Measurements from ENCODE around the gene MTMR2.
A peak's percentile ranks its signal among the peaks of the same experiment; 100 is the strongest.

MTMR2 gene

GRCh38 chr11:95911369-95911759, 12.5 kb downstream of the MTMR2 start:
- peaks cover 30% of the 10 kb centered on the region for H3K4me1 Mint-ChIP-seq
- no peak overlapping the region for H3K27ac Mint-ChIP-seq
- no peaks in the 10 kb centered on the region for H3K27me3 Mint-ChIP-seq
- H3K4me3 Mint-ChIP-seq = no peak overlapping the region
- DNase-seq (no peak), ATAC-seq (no peak)
- H3K36me3 Mint-ChIP-seq (ENCODE audit: low read depth) = peaks cover 2% of the 10 kb centered on the region
- H3K9me3 Mint-ChIP-seq = no peaks in the 10 kb centered on the region

GRCh38 chr11:95910638-95911368, 13.1 kb downstream of the MTMR2 start:
- H3K4me3 Mint-ChIP-seq = no peak overlapping the region
- peaks cover 2% of the 10 kb centered on the region for H3K36me3 Mint-ChIP-seq (ENCODE audit: low read depth)
- H3K4me1 Mint-ChIP-seq = peaks cover 25% of the 10 kb centered on the region
- no peak for ATAC-seq
- no peak for DNase-seq
- no peak overlapping the region for H3K27ac Mint-ChIP-seq
- no peaks in the 10 kb centered on the region for H3K9me3 Mint-ChIP-seq
- H3K27me3 Mint-ChIP-seq = no peaks in the 10 kb centered on the region

- Mint-ChIP-seq H3K27ac (no peak overlapping the region), H3K9me3 (no peaks in the 10 kb centered on the region), H3K4me1 (peaks cover 16% of the 10 kb centered on the region), H3K27me3 (no peaks in the 10 kb centered on the region), H3K36me3 (ENCODE audit: low read depth) (peaks cover 2% of the 10 kb centered on the region), H3K4me3 (no peak overlapping the region)
- no peak for ATAC-seq
- no peak for DNase-seq
Measured at GRCh38 chr11:95908826-95909225, 15.1 kb downstream of the MTMR2 start.

DNA sequence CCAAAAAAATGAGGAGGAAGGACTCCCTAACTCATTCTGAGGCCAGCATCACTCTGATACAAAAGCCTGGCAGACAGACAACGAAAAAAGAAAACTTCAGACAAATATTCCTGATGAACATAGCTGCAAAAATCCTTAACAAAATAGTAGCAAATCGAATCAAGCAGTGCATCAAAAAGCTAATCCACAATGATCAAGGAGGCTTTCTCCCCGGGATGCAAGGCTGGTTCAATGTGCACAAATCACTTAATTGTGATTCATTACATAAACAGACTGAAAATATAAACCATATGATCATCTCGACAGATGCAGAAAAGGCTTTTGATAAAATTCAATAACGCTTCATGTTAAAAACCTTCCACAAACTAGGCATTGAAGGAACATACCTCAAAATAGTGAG, 16.4 kb downstream of the MTMR2 start:
- H3K4me1 Mint-ChIP-seq = peaks cover 4% of the 10 kb centered on the region
- no peaks in the 10 kb centered on the region for H3K36me3 Mint-ChIP-seq (ENCODE audit: low read depth)
- no peak overlapping the region for H3K27ac Mint-ChIP-seq
- DNase-seq (no peak), ATAC-seq (no peak)
- no peaks in the 10 kb centered on the region for H3K27me3 Mint-ChIP-seq
- H3K9me3 Mint-ChIP-seq = no peaks in the 10 kb centered on the region
- H3K4me3 Mint-ChIP-seq = no peak overlapping the region

- Mint-ChIP-seq H3K4me1 (peaks cover 4% of the 10 kb centered on the region), H3K27me3 (no peaks in the 10 kb centered on the region), H3K36me3 (ENCODE audit: low read depth) (no peaks in the 10 kb centered on the region), H3K27ac (no peak overlapping the region), H3K4me3 (no peak overlapping the region), H3K9me3 (no peaks in the 10 kb centered on the region)
- DNase-seq = no peak
- ATAC-seq = no peak
Measured at GRCh38 chr11:95904009-95904650, 19.8 kb downstream of the MTMR2 start.

- DNase-seq (no peak), ATAC-seq (no peak)
- H3K4me1 Mint-ChIP-seq = peaks cover 5% of the 10 kb centered on the region
- no peaks in the 10 kb centered on the region for H3K27me3 Mint-ChIP-seq
- no peak overlapping the region for H3K4me3 Mint-ChIP-seq
- no peaks in the 10 kb centered on the region for H3K36me3 Mint-ChIP-seq (ENCODE audit: low read depth)
- no peaks in the 10 kb centered on the region for H3K9me3 Mint-ChIP-seq
- H3K27ac Mint-ChIP-seq = no peak overlapping the region
Measured at GRCh38 chr11:95898782-95899181, 25.1 kb downstream of the MTMR2 start.

DNA sequence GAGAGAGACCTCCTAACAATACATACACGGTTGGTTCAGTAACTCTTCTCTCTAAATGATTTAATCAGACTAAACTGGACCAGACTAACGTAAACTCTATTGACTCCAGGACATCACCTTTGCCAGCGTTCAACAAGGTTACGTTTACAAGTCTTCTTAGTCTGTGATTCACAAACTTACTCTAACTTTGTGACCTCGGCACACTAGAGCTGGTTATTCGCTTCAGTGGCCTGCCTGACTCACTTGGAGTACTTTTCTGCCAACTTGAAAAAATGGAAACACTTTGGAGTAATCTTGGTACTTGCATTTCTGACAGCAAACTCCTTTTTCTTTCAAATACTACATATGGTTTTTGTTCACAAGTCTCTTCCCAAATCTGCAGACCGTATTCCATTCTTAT, 26.2 kb downstream of the MTMR2 start:
- Mint-ChIP-seq H3K36me3 (ENCODE audit: low read depth) (no peaks in the 10 kb centered on the region), H3K4me1 (peaks cover 5% of the 10 kb centered on the region), H3K27me3 (no peaks in the 10 kb centered on the region), H3K9me3 (no peaks in the 10 kb centered on the region), H3K27ac (no peak overlapping the region), H3K4me3 (no peak overlapping the region)
- ATAC-seq (no peak), DNase-seq (no peak)

DNA sequence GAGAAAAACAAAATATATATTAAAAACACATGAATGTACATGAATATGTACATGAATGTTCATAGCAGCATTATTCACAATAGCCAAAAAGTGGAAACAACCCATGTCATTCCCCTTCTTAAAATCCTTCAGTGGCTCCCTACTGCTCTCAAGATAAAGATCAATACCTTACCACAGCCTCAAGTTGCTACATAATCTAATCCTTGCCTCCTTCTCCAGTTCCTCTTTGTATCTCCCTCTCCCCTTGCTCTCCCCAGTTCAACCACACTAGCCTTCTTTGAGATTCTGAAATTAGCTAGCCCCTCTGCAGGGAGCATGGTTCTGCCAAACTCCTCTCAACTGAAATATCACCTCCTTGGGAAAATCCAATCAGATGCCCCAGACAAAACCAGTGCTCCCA, 28.1 kb downstream of the MTMR2 start:
- Mint-ChIP-seq H3K4me3 (no peak overlapping the region), H3K9me3 (no peaks in the 10 kb centered on the region), H3K27ac (no peak overlapping the region), H3K4me1 (peaks cover 5% of the 10 kb centered on the region), H3K36me3 (ENCODE audit: low read depth) (no peaks in the 10 kb centered on the region), H3K27me3 (no peaks in the 10 kb centered on the region)
- ATAC-seq (no peak), DNase-seq (no peak)

- Mint-ChIP-seq H3K9me3 (no peaks in the 10 kb centered on the region), H3K27me3 (no peaks in the 10 kb centered on the region), H3K4me3 (no peak overlapping the region), H3K27ac (no peak overlapping the region), H3K4me1 (peaks cover 13% of the 10 kb centered on the region), H3K36me3 (ENCODE audit: low read depth) (peaks cover 7% of the 10 kb centered on the region)
- no peak for DNase-seq
- ATAC-seq = no peak
Measured at GRCh38 chr11:95892892-95893570, 30.9 kb downstream of the MTMR2 start.

- H3K36me3 Mint-ChIP-seq (ENCODE audit: low read depth) = peaks cover 8% of the 10 kb centered on the region
- no peak for DNase-seq
- peaks cover 13% of the 10 kb centered on the region for H3K4me1 Mint-ChIP-seq
- H3K27me3 Mint-ChIP-seq = no peaks in the 10 kb centered on the region
- no peak overlapping the region for H3K4me3 Mint-ChIP-seq
- ATAC-seq = no peak
- H3K9me3 Mint-ChIP-seq = no peaks in the 10 kb centered on the region
- H3K27ac Mint-ChIP-seq = no peak overlapping the region
Measured at GRCh38 chr11:95892492-95892891, 31.4 kb downstream of the MTMR2 start.

DNA sequence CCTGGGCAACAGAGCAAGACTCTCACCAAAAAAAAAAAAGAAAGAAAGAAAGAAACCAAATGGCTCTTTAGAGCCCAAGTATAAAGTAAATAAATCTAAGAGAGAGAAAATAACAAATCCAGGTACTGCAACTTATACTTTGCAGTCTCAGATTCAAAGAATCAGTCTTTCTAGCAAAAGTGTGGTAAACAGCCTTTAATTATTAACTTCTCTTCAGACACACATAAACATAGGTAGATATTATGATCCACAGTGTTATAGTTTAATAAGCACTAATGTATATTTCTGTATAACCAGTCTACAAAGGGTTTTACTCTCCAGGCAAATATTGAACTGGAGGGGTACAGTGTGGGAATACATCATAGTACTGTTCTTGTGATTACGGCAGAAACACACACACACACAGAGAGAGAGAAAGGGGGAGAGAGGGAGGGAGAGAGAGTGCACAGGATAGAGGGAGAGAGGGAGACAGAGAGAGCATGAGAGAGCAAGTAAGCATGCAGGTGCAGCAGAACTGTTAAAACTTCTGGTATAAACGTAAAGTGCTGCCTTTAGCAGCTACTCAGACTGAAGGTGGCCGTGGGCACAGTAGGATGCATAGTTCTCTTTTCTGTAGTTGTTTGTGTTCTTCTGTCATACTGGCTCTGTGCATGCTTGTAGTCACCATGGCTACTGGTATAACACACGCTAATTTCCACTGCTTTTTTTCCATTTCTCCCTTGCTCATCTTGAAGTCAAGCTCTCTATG, 32.3 kb downstream of the MTMR2 start:
- Mint-ChIP-seq H3K4me3 (no peak overlapping the region), H3K9me3 (no peaks in the 10 kb centered on the region), H3K36me3 (ENCODE audit: low read depth) (peaks cover 16% of the 10 kb centered on the region), H3K27ac (no peak overlapping the region), H3K27me3 (no peaks in the 10 kb centered on the region), H3K4me1 (peaks cover 13% of the 10 kb centered on the region)
- ATAC-seq (peak; percentile 85), DNase-seq (no peak)

GRCh38 chr11:95888852-95889251, 35.1 kb downstream of the MTMR2 start:
- no peak for DNase-seq
- no peak overlapping the region for H3K27ac Mint-ChIP-seq
- H3K27me3 Mint-ChIP-seq = no peaks in the 10 kb centered on the region
- H3K4me3 Mint-ChIP-seq = no peak overlapping the region
- peaks cover 14% of the 10 kb centered on the region for H3K4me1 Mint-ChIP-seq
- H3K36me3 Mint-ChIP-seq (ENCODE audit: low read depth) = peaks cover 28% of the 10 kb centered on the region
- no peaks in the 10 kb centered on the region for H3K9me3 Mint-ChIP-seq
- no peak for ATAC-seq

DNA sequence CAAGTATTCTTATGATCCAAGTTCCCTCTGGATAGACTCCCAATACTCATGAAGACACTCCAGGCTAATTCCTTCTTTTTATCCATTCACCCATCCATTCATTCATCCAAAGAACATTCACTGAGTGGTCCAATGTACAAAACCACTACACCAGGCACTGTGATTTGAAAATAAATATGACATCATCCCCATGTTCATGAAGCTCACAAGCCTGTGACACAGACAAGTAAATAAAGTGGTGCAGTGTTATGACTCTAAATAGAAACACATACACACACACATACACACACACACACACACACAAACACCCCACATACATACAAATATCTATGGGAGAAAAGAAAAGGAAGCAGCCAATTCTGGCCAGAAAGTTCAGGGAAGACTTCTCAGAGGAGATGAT, 35.5 kb downstream of the MTMR2 start:
- H3K9me3 Mint-ChIP-seq = no peaks in the 10 kb centered on the region
- peaks cover 14% of the 10 kb centered on the region for H3K4me1 Mint-ChIP-seq
- ATAC-seq (no peak), DNase-seq (no peak)
- no peak overlapping the region for H3K27ac Mint-ChIP-seq
- H3K4me3 Mint-ChIP-seq = no peak overlapping the region
- no peaks in the 10 kb centered on the region for H3K27me3 Mint-ChIP-seq
- peaks cover 28% of the 10 kb centered on the region for H3K36me3 Mint-ChIP-seq (ENCODE audit: low read depth)

GRCh38 chr11:95886462-95886861, 37.4 kb downstream of the MTMR2 start:
- peaks cover 32% of the 10 kb centered on the region for H3K36me3 Mint-ChIP-seq (ENCODE audit: low read depth)
- peaks cover 14% of the 10 kb centered on the region for H3K4me1 Mint-ChIP-seq
- no peak overlapping the region for H3K27ac Mint-ChIP-seq
- DNase-seq (no peak), ATAC-seq (no peak)
- no peaks in the 10 kb centered on the region for H3K27me3 Mint-ChIP-seq
- no peaks in the 10 kb centered on the region for H3K9me3 Mint-ChIP-seq
- H3K4me3 Mint-ChIP-seq = no peak overlapping the region

GRCh38 chr11:95884802-95885201, 39.1 kb downstream of the MTMR2 start:
- no peak overlapping the region for H3K4me3 Mint-ChIP-seq
- H3K9me3 Mint-ChIP-seq = no peaks in the 10 kb centered on the region
- H3K27ac Mint-ChIP-seq = no peak overlapping the region
- H3K36me3 Mint-ChIP-seq (ENCODE audit: low read depth) = peaks cover 30% of the 10 kb centered on the region
- ATAC-seq (no peak), DNase-seq (no peak)
- peaks cover 12% of the 10 kb centered on the region for H3K4me1 Mint-ChIP-seq
- H3K27me3 Mint-ChIP-seq = no peaks in the 10 kb centered on the region
